GM12878 (cell line): ENCODE measurements around the gene NPPB. TPM values are rescaled to one million over a fixed set of nuclear protein-coding genes. Genes with fewer than 3 reads are reported as not detected.
"Not testable (repeated sequence)": the region's sequence is repeated elsewhere in the genome, so short reads cannot be mapped to it uniquely, and the experiment has no call there.

Experiments
- ATAC-seq: fragments of 200-7000 bp; cut with Tn5 transposase; 3 replicates; pipeline ENCODE4 v1.9.1; 2020; ENCODE audit warnings: mild to moderate bottlenecking, moderate library complexity
- BruUV-seq: library from RNA; stranded (reverse); fragments of 400-500 nt; replicated peaks from 2 replicates; lab custom pipeline; 2021; lab: Mats Ljungman, UMichigan
- CTCF ChIA-PET: fragments of 300-600 bp; sonication (Branson Sonifier 250); formaldehyde crosslinking; extraction: SDS; loops from one replicate; lab custom pipeline; 2021; ENCODE audit warnings: inconsistent platforms; lab: Yijun Ruan, JAX
- POLR2A ChIA-PET: fragments of 350-600 bp; formaldehyde crosslinking; extraction: SDS; loops from one replicate; lab custom pipeline; 2021; ENCODE audit warnings: inconsistent platforms; lab: Charles Lee
- RAD21 ChIA-PET: fragments of 300-600 bp; sonication (Branson Sonifier 250); formaldehyde crosslinking; loops from one replicate; lab custom pipeline; 2023; ENCODE audit warnings: antibody characterized with exemption; ENCODE audit not compliant: unreplicated experiment; lab: Charles Lee
- SMC1A ChIA-PET: fragments of 300-600 bp; sonication (Branson Sonifier 250); formaldehyde crosslinking; loops from one replicate; lab custom pipeline; 2023; ENCODE audit not compliant: unreplicated experiment, uncharacterized antibody; lab: Charles Lee
- DNase-seq: peaks from one replicate; pipeline ENCODE4 v3.0.0-alpha.2; 2011; ENCODE audit warnings: low read depth, low spot score
- FAIRE-seq: peaks from 3 replicates; lab custom pipeline; 2011; peaks lifted over from hg19 to GRCh38; lab: Jason Lieb, UNC
- H2AFZ ChIP-seq: 2 replicates; pipeline ENCODE4 v1.6.0; 2011; ENCODE audit warnings: low read depth, low read length, control low read depth; ENCODE audit not compliant: control insufficient read depth
- H3K27ac ChIP-seq: 2 replicates; pipeline ENCODE4 v1.5.1; 2011; ENCODE audit warnings: control low read depth; ENCODE audit not compliant: control insufficient read depth, insufficient read depth
- H3K27me3 ChIP-seq, 2 experiments: replicated peaks in 1 of 2; 2 replicates each; pipeline versions ENCODE4 v1.6.0 to v1.6.1; 2011; ENCODE audit warnings: low read length in 1 of 2; ENCODE audit not compliant: control insufficient read depth in 2 of 2, insufficient read depth in 2 of 2
- H3K36me3 ChIP-seq, 2 experiments: 2 replicates each; pipeline ENCODE4 v1.5.1; 2011; ENCODE audit warnings: low read length in 1 of 2; ENCODE audit not compliant: control insufficient read depth in 2 of 2, insufficient read depth in 2 of 2
- H3K4me1 ChIP-seq: 2 replicates; pipeline ENCODE4 v1.6.1; 2011; ENCODE audit warnings: mild to moderate bottlenecking, low read length, moderate library complexity, mixed read lengths; ENCODE audit not compliant: control insufficient read depth, insufficient read depth
- H3K4me2 ChIP-seq: 2 replicates; pipeline ENCODE4 v1.6.0; 2011; ENCODE audit warnings: control low read depth; ENCODE audit not compliant: control insufficient read depth, insufficient read depth
- H3K4me3 ChIP-seq: fragments of 200-600 bp; sonication (generic); 2 replicates; pipeline ENCODE4 v1.5.1; 2016
- H3K79me2 ChIP-seq: 2 replicates; pipeline ENCODE4 v1.6.0; 2011; ENCODE audit warnings: low read length; ENCODE audit not compliant: control insufficient read depth, insufficient read depth
- H3K9ac ChIP-seq: 2 replicates; pipeline ENCODE4 v1.8.0; 2011; ENCODE audit warnings: low read length, control low read depth, mixed read lengths; ENCODE audit not compliant: control insufficient read depth, insufficient read depth
- H3K9me3 ChIP-seq: replicated peaks from 3 replicates; pipeline ENCODE4 v1.5.1; 2011; ENCODE audit warnings: mild to moderate bottlenecking, low read length; ENCODE audit not compliant: control insufficient read depth, insufficient read depth
- H4K20me1 ChIP-seq: 2 replicates; pipeline ENCODE4 v1.6.0; 2011; ENCODE audit not compliant: control insufficient read depth, insufficient read depth
- ATF7 ChIP-seq: fragments of 450-650 bp; IDR thresholded peaks from 2 replicates; pipeline ENCODE4 v1.6.1; 2016; ENCODE audit warnings: low read depth, mild to moderate bottlenecking
- GABPA ChIP-seq: IDR thresholded peaks from 2 replicates; pipeline ENCODE4 v1.6.1; 2014; ENCODE audit warnings: antibody characterized with exemption, low read depth, mild to moderate bottlenecking, inconsistent platforms
- LARP7 ChIP-seq: fragments of 450-650 bp; IDR thresholded peaks from 2 replicates; pipeline ENCODE4 v1.6.1; 2017; ENCODE audit warnings: mild to moderate bottlenecking
- POU2F2 ChIP-seq: IDR thresholded peaks from 3 replicates; pipeline ENCODE4 v1.6.1; 2011; ENCODE audit warnings: low read depth, mild to moderate bottlenecking, low read length, borderline replicate concordance
- RAD21 ChIP-seq: IDR thresholded peaks from 2 replicates; pipeline ENCODE4 v1.6.1; 2011; ENCODE audit warnings: mild to moderate bottlenecking, low read depth, low read length, moderate library complexity; ENCODE audit not compliant: insufficient read depth
- RUNX3 ChIP-seq: IDR thresholded peaks from 2 replicates; pipeline ENCODE4 v1.6.1; 2012; ENCODE audit warnings: low read length, inconsistent platforms
- SMC3 ChIP-seq: IDR thresholded peaks from 2 replicates; pipeline ENCODE4 v1.6.1; 2011; ENCODE audit warnings: low read length, improper control_type of control experiment, borderline replicate concordance
- YY1 ChIP-seq: IDR thresholded peaks from 2 replicates; pipeline ENCODE4 v1.6.1; 2011; ENCODE audit warnings: low read depth, mild to moderate bottlenecking, low read length
- WGBS: methylation state at CpG from one replicate; pipeline ENCODE4 v1.1.6; 2016; ENCODE audit warnings: low lambda C conversion rate; ENCODE audit not compliant: insufficient replicate concordance, insufficient coverage; ENCODE audit errors: missing lambda C conversion rate; 5-methylcytosine and 5-hydroxymethylcytosine counted together
- in situ Hi-C: fragments of 300-500 bp; cut with MboI; formaldehyde crosslinking; loops from 9 replicates; pipeline ENCODE4 v1.14.3; 2018; ENCODE audit warnings: mixed read lengths
- intact Hi-C: fragments of 100-400 bp; cut with micrococcal nuclease; formaldehyde crosslinking; loops from one replicate; pipeline ENCODE4 v1.14.2; 2022; ENCODE audit not compliant: unreplicated experiment
- polyA plus RNA-seq, 11 experiments: library from polyadenylated mRNA; depleted of rRNA in 4 of 11; unstranded in 6 of 11; stranded (reverse) in 5 of 11; fragments of >200 nt; fragmentation: Nextera tagmentation in 4 of 11; fragmentation: Illumina TruSeq in 1 of 11; extraction: Ambion mirVana in 4 of 11; extraction: Trizol in 1 of 11; gene quantifications; 1 replicate in 1 of 11; 2 replicates in 10 of 11; pipeline versions ENCODE4 v1.2.1 to v1.2.3, GENCODE V29; 2011 to 2016; ENCODE audit warnings: inconsistent platforms in 2 of 11, missing spikeins in 2 of 11, low read depth in 1 of 11
- total RNA-seq, 4 experiments: library from RNA; depleted of rRNA in 3 of 4; stranded (reverse); fragments of >200 nt in 3 of 4; fragmentation: Illumina TruSeq in 1 of 4; extraction: Trizol in 1 of 4; gene quantifications; 2 replicates each; pipeline versions ENCODE4 v1.2.1 to v1.2.3, GENCODE V29; 2013 to 2021
- TF ChIP-seq, protein P1 (sequence below), 3 experiments: IDR thresholded peaks in 2 of 3; conservative IDR thresholded peaks in 1 of 3; 2 replicates each; pipeline ENCODE4 v1.5.1; 2011; ENCODE audit warnings: low read depth in 3 of 3, low read length in 3 of 3, mild to moderate bottlenecking in 3 of 3, control low read depth in 2 of 3, moderate library complexity in 2 of 3, inconsistent platforms in 1 of 3, mixed read lengths in 1 of 3; ENCODE audit not compliant: control insufficient read depth in 2 of 3, insufficient read depth in 1 of 3; ENCODE audit errors: extremely low read depth in 1 of 3

Gene NPPB
- total and polyA plus RNA-seq, 10 of the 15 experiments (the other 5 are each of a cell fraction or from before 2014, with no cell fraction given) = not detected

DNA sequence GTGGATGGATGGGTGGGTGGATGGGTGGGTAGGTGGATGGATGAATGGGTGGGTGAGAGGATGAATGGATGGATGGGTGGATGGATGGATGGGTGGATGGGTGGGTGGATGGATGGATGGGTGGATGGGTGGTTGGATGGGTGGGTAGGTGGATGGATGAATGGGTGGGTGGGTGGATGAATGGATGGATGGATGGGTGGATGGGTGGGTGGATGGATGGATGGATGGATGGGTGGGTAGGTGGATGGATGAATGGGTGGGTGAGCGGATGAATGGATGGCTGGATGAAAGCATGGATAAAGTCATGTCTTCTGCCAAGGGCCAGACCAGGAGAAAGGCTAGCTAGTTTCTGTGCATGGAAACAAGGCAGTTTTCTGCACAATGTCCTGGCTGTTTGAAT is 35.8 kb upstream of the NPPB start:
- SMC1A ChIA-PET, BruUV-seq, H3K27me3 ChIP-seq, H3K9me3 ChIP-seq, H3K79me2 ChIP-seq, H3K36me3 ChIP-seq, POLR2A ChIA-PET, DNase-seq, H4K20me1 ChIP-seq, H3K4me1 ChIP-seq, in situ Hi-C loops, H3K4me2 ChIP-seq, FAIRE-seq, H3K9ac ChIP-seq, ATAC-seq, H2AFZ ChIP-seq, H3K4me3 ChIP-seq, H3K27ac ChIP-seq: not testable (repeated sequence)
- WGBS = 0% methylated on average over 1 of the region's 1 CpG
- intact Hi-C loops = loop anchor here (1.0 to 5.0 kb wide), 3 partner anchors 29 to 107 kb away; no protein-coding TSS in a partner anchor
- CTCF ChIA-PET = interaction anchor here (1.0 kb wide), 1 partner anchor 73 kb away, joined by 3 read pairs; no protein-coding TSS in a partner anchor
- RAD21 ChIA-PET = interaction anchor here (1.1 kb wide), 1 partner anchor 113 kb away, joined by 3 read pairs; no protein-coding TSS in a partner anchor

GRCh38 chr1:11893907-11894251 is 35.1 kb upstream of the NPPB start:
- H3K27ac ChIP-seq = no peak overlapping the region
- no peaks in the 10 kb centered on the region for H3K79me2 ChIP-seq
- peaks cover 0 to 2% of the 10 kb centered on the region in 2 experiments; a peak in 2 of 4 replicates for H3K27me3 ChIP-seq
- WGBS = 0% methylated on average over 5 of the region's 5 CpGs
- no peaks in the 10 kb centered on the region for H4K20me1 ChIP-seq
- intact Hi-C loops (loop anchor here (1.0 to 5.0 kb wide), 3 partner anchors 29 to 107 kb away; no protein-coding TSS in a partner anchor), in situ Hi-C loops (no loop called here)
- no peaks in the 10 kb centered on the region for H3K9me3 ChIP-seq
- no peak overlapping the region for H3K9ac ChIP-seq
- ChIA-PET POLR2A (no interaction called here), CTCF (interaction anchor here (0.9 to 2.5 kb wide), 3 partner anchors 10 to 55 kb away, joined by 5 to 23 read pairs (median 6); no protein-coding TSS in a partner anchor), RAD21 (no interaction called here), SMC1A (interaction anchor here (1.4 kb wide), 1 partner anchor 57 kb away, joined by 3 read pairs; no protein-coding TSS in a partner anchor)
- DNase-seq = no peak
- H3K36me3 ChIP-seq = no peaks in the 10 kb centered on the region
- peak; percentile 85 for FAIRE-seq
- TF ChIP-seq, protein P1, sequence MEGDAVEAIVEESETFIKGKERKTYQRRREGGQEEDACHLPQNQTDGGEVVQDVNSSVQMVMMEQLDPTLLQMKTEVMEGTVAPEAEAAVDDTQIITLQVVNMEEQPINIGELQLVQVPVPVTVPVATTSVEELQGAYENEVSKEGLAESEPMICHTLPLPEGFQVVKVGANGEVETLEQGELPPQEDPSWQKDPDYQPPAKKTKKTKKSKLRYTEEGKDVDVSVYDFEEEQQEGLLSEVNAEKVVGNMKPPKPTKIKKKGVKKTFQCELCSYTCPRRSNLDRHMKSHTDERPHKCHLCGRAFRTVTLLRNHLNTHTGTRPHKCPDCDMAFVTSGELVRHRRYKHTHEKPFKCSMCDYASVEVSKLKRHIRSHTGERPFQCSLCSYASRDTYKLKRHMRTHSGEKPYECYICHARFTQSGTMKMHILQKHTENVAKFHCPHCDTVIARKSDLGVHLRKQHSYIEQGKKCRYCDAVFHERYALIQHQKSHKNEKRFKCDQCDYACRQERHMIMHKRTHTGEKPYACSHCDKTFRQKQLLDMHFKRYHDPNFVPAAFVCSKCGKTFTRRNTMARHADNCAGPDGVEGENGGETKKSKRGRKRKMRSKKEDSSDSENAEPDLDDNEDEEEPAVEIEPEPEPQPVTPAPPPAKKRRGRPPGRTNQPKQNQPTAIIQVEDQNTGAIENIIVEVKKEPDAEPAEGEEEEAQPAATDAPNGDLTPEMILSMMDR (IDR thresholded peaks at IDR 0.05 in 2 of 3, conservative IDR thresholded peaks at IDR 0.05 in 1 of 3; ENCODE audit: control insufficient read depth in 2 of 3, extremely low read depth in 1 of 3, insufficient read depth in 1 of 3, low read depth in 3 of 3, low read length in 3 of 3) = peak; percentile 95 to 99 (median 98)
- TF ChIP-seq GABPA = no peak
- peak; percentile 86 for TF ChIP-seq SMC3
- TF ChIP-seq ATF7 = no peak
- peak; percentile 59 for TF ChIP-seq YY1
- peak; percentile 91 for TF ChIP-seq RAD21
- TF ChIP-seq LARP7 = peak; percentile 46; the same call in 1 of the 2 replicates
- TF ChIP-seq POU2F2 = 0 out of 3 replicates have a peak, but pooled peaks have one; percentile 22
- no peak for TF ChIP-seq RUNX3
- no peaks in the 10 kb centered on the region for H3K4me1 ChIP-seq
- BruUV-seq = no TSS peak
- no peak overlapping the region for H3K4me2 ChIP-seq
- peak; percentile 98 for ATAC-seq
- H3K4me3 ChIP-seq = no peak overlapping the region
- H2AFZ ChIP-seq = no peak overlapping the region
